Body of pancreas (tissue), 4 donors: ENCODE results near the gene SORL1.

Source experiments
- POLR2A ChIP-seq, 3 donors: fragments of 450-650 bp; IDR thresholded peaks; one replicate each; pipeline ENCODE4 v1.6.1; 2016; ENCODE audit warnings: antibody characterized with exemption in 3 of 3, mild to moderate bottlenecking in 2 of 3
- TF ChIP-seq, protein P1 (sequence below), 7 experiments: fragments of 450-650 bp in 4 of 7; fragments of 200-600 bp in 3 of 7; sonication (generic) in 3 of 7; IDR thresholded peaks; one replicate each; pipeline ENCODE4 v1.5.1; 2016 to 2019; ENCODE audit warnings: antibody characterized with exemption in 7 of 7

DNA sequence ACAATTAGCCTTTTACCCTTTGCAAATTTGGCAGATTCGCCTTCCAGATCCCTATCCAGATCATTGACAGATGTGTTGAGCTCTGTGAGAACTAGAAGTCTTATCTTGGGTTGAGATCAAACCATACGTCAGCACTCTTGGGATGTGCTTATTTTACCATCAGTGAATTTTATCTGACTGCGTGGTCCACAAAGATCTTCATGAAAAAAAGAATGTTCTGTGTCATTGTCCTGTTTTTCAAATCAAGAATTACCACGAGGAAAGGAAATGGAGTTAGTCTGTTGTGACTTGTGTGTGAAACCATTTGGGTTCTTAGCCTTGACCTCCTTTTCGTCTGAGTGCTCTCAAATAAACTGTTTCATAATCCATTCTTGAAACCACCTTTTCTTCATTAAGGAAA lies 86.9 kb downstream of the SORL1 start:
- no peak for TF ChIP-seq POLR2A (IDR thresholded peaks at IDR 0.05)
- TF ChIP-seq, protein P1, sequence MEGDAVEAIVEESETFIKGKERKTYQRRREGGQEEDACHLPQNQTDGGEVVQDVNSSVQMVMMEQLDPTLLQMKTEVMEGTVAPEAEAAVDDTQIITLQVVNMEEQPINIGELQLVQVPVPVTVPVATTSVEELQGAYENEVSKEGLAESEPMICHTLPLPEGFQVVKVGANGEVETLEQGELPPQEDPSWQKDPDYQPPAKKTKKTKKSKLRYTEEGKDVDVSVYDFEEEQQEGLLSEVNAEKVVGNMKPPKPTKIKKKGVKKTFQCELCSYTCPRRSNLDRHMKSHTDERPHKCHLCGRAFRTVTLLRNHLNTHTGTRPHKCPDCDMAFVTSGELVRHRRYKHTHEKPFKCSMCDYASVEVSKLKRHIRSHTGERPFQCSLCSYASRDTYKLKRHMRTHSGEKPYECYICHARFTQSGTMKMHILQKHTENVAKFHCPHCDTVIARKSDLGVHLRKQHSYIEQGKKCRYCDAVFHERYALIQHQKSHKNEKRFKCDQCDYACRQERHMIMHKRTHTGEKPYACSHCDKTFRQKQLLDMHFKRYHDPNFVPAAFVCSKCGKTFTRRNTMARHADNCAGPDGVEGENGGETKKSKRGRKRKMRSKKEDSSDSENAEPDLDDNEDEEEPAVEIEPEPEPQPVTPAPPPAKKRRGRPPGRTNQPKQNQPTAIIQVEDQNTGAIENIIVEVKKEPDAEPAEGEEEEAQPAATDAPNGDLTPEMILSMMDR (IDR thresholded peaks at IDR 0.05), result no peak
